Measurements from ENCODE around the gene TEX30.

TEX30 gene

DNA sequence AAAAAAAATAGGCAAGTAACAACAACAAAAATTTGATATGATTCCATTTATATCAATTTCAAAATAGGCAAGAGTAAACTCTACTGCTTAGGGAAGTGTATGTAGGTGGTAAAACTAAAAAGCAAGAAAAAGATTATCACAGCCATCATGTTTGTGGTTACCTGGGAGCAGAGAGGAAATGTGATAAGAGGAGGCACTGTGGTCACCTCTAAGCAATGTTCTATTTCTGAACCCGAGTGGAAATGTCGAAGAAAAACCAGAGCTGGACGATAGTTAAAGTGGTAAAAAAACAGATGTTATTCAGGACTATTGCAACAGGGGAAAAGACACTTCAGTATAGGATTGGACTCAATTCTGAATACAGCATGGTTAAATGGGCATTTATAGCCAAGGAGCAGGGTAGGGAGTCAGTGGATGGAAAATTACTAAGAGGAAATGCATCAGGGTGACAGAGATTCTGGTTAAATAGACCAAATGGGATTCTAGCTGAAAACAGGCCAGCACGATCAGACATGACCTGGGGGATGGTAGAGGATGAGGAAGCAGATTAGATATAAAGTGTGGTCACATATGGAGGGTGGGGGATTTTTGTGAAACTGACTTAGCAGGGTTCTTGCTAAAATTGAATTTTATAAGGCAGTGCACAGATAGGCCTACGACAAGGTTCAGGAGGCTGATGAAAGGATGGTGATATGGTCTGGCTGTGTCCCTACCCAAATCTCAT is 6.0 kb upstream of the TEX30 start:
- no peak for DNase-seq

DNA sequence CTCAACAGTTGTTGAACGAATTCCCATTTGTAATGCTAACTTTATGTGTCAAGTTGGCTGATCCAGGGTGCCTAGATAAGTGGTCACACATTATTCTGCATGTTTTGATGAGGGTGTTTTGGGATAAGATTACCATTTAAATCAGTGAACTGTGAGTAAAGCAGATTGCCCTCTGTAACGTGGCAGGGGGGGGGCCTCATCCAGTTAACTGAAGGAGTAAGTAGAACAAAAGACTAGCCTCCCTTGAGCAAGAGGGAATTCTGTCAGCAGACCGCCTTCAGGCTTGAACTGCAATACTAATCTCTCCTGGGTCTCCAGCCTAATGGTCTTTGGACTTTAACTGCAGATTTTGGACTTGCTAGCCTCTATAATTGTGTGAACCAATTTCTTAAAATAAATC is 4.2 kb upstream of the TEX30 start:
- no peak for DNase-seq

DNA sequence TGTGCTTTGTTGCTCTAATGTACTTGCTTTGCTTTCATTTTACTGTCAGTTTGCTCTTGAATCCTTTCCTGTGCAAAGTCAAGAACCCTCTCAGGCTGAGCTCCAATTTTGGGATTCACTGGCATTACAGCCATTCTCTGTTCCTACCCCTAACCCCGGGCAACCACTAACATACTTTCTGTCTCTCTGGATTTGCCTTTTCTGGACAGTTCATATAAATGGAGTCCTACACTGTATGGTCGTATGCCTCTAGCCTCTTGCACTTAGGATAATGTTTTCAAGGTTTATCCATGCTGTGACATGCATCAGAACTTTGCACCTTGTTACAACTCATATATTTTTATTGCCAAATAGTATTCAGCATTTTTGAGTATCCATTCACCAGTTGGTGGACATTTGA is 2.7 kb upstream of the TEX30 start:
- DNase-seq = no peak

DNA sequence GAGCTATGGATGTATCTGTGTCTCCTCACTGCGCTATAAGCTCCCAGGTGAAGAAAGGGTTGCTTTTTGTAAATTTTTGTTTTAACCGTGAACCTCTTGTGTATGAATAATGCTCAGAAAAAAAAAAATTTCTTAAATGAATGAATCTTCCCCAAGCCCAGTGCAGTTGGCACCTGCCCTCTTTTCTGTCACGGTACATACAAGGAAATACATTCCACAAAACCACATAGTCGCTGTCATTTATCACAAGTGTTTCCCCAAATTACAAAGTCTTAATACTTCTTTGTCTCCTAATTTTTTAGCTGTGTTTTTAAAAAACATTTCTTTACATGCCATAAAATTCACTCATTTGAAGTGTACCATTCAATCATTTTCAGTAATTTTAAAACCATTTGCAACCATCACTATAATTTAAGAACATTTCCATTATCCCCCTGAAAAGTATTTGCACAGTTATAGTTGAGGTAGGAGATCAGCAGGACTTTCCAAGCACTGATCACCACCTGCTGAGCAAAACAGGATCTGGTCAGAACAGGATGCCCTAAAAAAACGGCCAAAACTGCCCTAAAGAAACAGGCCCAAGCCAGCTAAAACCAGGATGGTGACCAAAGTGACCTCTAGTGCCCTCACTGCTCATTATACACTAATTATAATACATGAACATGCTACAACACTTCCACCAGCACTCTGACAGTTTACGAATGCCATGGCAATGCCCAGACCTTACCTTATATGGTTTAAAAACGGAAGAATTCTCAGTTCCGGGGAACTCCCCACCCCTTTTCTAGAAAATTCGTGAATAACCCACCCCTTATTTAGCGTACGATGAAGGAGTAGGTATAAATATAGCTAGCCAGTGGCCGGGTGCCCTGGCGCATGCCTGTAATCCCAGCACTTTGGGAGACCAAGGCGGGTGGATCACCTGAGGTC is 1.3 kb upstream of the TEX30 start:
- DNase-seq = peak; percentile 88

DNA sequence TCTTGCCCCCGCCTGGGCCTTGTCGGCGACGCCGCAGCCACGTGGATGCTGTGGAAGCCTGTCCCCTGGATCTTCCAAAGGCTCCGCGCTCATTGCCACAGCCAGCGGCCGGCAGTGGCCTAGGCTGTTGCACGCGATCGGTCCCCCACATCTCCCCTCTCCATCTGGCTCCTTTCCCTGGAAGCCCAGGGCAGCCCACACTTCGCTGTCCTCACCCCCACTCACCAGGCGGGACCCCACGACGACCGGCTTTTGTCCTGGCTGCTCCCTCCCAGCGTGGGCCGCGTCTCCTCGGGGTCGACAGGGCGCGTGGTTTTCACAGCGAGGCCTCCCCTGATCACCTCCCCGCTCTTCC is 605 bp upstream of the TEX30 start:
- no peak for DNase-seq

DNA sequence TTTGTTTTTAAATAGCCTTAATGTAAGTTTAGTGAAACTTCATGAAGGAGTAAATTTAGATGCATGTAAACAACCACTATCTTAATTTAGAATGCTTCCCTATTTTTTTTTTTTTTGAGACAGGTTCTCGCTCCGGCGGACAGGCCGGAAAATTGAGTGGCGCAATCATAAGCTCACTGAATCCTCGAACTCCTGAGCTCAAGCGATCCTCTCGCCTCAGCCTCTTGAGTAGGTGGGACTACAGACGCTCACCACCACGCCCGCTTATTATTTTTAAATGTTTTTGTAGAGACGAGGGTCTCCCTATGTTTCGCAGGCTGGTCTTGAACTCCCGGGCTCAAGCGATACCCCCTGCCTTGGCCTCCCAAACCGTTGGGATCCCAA is 1.6 kb downstream of the TEX30 start:
- no peak for DNase-seq

DNA sequence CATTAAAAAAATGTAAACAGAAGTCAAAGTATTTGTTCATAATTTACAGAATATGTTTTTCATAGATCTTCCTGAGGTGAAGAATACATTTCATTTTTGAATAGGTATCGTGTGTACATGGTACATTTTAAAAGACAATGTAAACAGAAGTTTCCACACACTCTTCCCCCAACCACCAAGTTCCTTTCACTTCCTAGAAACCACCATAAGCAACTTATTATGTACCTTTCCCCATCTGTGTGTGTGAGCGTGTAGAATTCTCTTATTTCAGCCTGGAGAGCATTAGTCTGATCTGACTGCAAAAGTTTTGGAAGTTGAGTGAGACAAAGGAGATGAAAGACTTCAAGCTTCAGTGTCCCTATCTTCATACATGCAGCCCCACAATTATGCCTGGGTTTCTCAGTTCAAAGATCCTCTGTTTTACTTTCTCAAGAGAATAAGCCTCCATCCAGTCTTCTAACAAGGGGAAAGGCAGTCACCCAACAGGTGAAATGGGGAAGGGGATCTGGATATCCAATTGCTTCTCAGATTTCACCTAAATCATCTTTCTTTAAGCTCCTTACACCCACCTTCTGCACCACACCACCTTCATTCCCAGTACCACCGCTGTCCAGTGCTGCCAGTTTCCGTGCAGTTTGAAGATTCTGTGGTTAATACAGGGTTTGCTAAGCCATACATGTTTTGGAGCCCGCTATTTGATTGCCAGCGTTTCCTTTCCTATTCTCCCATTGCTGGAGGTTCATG is 2.1 kb downstream of the TEX30 start:
- no peak for DNase-seq

DNA sequence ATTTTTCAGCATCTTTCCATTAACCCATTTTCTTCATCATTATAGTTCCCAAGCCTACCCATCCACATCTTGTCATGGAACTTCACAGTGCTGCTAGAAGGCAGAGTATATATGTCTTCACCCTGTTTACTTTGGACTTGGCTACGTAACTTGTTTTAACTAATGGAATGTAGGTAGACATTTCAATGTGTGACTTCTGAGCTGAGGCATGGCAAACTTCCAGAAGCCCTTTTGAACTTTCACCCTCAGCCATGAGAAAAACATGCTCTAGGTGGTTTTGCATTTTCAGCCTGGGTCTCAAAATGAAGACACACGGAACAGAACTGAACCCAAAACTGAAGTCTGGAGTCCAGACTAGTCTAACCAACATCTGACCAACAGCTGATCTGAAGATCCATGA is 3.2 kb downstream of the TEX30 start:
- DNase-seq = no peak

DNA sequence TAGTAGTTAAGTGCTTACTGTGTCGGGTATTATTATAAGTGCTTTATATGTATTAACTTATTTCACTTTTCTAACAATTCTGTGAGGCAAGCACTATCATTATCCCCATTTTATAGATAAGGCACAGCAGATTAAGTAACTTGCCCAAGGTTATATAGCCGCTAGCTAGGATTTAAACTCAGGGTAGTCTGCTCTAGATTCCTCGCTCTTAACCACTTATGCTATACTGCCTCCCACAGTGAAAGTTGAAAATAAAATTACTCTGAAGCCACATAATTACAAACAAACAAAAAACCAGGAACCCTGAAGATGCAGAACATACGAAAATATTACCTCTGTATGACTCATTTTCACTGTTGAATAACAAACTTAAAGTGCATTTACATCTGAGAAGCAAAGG is 3.9 kb downstream of the TEX30 start:
- DNase-seq = peak; percentile 46

DNA sequence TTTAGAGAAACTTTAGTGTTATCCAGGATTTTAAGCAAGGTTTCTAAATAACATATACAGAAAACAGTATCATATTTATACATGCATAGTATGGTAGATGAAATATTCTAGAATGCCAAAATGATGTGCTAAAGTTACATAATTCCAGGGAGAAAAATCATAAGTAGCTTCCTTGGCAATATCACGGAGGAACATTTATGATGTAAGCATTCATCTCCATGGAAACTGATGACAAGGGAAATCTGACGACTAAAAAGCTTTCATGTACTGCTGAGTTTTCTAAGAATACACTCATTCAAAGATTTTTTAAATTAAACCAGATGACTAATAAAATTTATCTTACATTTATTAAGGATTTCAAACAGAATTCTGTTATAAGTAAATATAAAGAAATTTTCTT is 4.7 kb downstream of the TEX30 start:
- DNase-seq = no peak

DNA sequence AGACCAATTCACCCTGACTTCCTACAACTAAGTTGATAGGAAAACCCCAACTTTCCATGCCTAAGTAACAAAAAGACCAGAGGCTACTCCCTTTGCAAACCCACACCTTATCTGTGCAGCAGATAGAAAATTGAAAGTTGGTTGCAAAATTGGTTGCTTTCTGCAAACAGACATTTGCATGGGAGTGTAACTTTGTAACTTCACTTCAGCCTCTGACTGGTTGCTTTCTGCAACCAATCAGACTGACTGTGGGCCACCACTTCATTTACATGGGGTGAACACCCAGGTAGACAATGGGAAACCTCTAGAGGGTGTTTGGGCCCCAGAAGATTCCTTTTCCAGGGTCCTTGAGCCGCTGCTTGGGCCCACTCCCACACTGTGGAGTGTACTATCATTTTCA is 9.8 kb downstream of the TEX30 start:
- DNase-seq = no peak

DNA sequence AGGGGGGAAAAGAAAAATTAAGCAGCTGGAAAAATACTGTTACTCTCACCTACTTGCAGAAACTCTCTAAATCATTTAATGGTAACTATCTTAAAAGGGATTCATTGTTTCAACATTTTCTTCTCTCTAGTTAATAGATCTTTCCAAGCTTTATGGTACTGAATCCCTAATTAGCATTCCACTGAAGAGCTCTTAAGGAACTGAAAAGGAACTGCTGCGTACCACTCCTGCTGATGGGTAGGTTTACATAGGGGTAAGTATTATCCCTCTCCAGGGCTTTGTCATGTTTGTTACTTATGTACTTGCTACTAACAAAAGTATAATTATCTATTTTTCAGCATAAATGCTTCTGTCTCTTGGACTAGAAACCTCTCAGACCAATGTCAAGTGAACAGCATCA is 12.5 kb downstream of the TEX30 start:
- peak; percentile 72 for DNase-seq

DNA sequence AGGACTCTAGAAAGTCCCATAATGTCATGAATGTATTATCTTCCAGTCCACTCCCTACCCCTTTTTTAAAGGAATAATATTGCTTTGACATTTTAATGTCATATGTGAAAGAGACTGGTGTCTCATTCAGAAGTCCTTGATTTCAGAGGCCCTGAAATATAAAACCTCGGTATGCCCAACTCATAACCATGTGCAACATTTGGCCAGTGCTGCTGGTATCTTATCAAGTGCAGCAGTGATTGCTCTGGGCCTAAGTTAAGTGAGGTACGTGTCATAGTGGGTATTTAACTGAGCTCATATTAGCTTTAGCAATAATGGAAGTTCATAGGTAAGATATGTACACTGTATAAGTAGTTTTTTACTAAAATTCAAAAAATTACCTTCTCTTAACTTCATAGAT is 14.7 kb downstream of the TEX30 start:
- DNase-seq = no peak

DNA sequence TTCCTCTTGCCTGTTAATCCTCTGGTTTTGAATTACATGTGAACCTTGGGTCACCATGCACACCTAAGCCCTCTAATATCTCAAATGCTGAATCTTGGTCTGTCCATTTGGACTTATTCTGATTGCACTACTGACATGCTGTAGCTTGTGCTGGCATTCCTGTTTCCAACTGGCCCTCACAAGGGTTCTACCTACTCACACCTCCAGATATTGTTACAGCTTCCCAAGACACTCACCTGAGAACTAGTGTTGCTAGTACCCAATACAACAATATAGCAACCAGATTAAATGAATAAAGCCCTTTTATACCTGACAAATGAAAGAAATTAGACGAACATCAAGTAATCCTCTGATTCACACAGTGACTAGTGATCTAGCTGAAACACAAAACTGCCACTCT is 16.6 kb downstream of the TEX30 start:
- DNase-seq = no peak

DNA sequence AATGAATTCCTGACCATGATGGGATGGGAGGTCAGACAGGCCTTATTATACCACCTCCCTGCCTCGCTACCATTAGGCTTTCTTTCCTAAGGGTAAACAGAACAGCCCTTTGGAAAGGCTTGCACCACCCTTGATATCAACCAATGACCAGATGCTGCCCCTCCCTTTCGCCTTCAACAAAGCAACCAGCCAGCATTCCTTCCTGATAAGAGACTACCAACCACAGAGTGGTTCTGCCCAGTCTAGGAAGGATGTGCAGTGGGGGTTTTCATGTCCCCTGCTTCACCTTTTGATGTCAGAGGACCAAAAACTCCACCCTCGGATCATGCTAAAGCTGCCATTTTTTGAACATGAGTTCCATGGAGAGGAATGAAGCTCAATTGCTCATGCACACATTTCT is 21.7 kb downstream of the TEX30 start:
- DNase-seq = no peak

DNA sequence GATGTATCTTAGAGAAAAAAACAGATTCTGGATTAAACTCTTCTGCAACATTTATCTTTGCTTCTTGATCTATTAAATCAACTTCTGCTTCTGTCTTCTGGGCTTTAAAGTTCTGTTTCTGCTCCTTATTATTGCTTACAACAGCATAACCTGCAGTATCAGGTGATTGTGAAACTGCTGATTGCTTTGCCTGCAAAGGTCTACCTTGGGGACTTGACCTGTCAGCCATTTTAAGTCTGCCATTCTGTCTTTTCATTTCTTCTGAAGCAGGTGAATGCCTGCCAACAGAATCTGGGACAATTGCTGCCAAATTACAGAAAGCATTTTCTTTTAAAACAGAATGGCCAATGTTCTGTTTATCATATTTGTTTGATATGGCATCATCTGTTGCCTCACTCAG is 31.1 kb downstream of the TEX30 start:
- no peak for DNase-seq

DNA sequence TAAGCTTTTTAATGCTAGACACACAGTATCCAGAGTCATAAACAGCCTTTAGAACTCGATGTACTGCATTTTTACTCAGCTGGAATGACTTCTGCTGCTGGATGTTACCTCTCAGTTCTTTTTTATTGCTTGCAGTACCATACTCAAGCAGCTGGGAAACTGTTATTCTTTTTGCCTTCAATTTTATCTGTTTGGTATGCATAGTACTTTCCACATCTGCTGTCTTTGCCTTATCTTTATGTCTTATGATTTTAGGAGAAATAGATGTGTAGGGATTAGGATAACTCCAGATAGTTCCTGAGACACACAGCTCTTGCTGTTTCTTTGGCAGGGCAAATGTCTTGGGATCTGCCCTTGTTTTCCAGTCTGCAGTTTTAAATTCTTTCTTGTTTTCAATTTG is 31.5 kb downstream of the TEX30 start:
- no peak for DNase-seq

DNA sequence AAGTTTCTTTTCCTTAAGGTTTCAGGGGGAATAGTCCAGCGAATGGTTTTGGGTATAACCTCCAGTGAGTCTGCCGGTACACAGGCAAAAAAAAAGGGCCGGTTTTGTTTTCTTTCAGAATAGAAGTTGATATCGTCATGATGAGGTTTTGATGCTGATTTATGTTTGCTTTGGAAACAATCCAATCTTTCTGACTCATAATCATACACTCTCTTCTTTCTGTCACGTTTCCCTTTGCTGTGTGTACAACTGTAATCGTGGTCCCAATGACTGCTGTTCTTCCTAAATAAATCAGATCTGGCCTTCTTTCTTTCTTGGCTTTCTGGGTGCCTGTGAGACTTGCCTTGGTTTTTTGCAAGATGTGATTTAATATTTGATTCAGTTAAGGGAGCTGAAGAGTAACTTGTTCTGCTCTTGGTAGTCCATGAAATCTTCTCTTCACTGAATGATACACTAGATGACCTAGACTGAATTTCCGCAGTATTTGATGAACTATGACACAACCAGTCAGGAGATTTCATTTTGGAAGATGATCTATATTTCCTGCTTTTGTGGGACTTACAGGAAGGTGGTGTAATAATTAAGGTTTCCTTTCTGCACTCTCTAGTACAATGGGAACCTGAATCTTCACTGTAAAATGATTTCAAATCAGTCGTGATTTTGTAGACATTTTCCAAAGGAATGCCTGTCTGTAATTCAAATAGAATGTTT is 43.9 kb downstream of the TEX30 start:
- DNase-seq = peak; percentile 55

DNA sequence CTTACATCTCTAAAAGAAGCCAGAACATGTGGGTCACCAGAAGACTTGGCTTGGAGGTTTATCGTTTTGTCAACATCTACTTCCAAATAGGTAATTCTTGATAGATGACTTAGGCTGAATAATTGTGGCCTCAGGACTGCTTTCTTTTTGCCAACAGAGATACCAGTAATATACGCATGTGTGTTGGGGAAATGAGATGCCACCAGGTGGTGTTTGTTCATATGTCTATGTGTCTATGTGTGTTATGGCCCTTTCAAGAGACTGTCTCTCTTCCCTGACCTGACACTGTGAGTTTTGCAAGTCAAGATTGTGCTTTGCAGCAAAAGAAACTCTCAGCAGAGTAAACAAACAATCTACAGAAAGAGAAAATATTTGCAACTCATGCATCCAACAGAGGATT is 47.2 kb downstream of the TEX30 start:
- DNase-seq = no peak

DNA sequence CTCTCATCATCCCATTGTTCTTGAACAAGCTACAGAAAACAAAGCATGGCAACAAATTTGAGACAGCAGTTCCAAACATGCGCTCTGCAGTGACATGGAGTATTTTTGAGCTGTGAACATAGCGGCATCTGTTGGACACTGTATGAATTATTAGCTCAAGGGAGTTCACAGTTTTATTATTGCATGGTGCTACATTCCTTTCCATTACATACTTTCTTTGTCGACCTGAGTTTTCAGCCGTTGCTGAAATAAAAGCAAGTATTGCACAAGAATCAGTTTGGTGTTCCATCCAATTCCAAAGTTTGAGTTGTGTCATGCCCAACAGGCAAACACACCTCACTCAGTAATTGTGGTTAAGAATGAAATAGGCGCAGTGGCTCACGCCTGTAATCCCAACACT is 48.7 kb downstream of the TEX30 start:
- peak; percentile 88 for DNase-seq

DNA sequence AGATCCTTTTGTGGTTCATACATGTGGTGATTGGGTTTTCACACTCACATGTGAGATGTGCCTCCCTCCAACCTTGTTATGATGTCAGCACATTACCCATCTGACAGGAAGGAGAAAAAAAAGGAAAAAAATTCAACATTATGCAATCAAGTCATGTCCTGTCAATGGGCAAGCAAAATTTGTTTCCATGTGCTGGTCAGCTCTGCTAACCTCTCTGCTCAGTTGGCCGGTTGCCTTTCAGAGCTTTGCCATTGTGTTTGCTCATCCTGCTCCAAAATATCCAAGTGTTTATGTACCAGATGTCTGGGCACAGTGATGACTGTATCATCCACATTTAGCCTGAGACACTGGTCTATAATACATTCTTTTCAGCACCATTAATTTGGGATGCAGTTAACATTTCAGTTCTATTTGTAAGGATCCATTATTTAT is 51.8 kb downstream of the TEX30 start:
- no peak for DNase-seq

DNA sequence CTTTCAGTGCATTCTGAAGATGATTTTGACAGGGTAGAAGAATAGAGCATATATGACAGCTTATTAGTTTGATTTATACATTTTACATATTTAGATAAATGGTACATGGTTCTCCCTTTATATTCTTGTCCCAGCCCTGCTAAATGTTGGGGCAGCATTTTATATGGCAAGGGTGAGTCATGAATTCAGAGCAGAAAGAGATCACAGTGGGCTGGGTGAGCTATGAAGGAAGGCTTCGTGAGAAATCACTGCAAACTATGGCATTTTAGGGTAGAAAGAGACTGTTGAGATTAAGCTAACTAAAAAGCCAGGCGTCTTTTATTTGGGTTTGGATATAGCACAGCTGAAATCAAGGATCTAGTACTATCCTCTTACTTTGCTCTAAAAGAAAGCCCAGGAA is 54.8 kb downstream of the TEX30 start:
- no peak for DNase-seq

Data from DMS79 treated with DMSO at 0.1 percent for 48 hours (cell line).